GM12873 (cell line): ENCODE results near the gene SYNE4.

ENCODE experiments used
- TF ChIP-seq, protein P1 (sequence below): IDR thresholded peaks from 2 replicates; pipeline ENCODE4 v1.5.1; 2012; ENCODE audit warnings: low read depth, mild to moderate bottlenecking, moderate library complexity, low read length, control low read depth; ENCODE audit not compliant: insufficient read depth; ENCODE audit errors: missing control alignments

The SYNE4 gene

DNA sequence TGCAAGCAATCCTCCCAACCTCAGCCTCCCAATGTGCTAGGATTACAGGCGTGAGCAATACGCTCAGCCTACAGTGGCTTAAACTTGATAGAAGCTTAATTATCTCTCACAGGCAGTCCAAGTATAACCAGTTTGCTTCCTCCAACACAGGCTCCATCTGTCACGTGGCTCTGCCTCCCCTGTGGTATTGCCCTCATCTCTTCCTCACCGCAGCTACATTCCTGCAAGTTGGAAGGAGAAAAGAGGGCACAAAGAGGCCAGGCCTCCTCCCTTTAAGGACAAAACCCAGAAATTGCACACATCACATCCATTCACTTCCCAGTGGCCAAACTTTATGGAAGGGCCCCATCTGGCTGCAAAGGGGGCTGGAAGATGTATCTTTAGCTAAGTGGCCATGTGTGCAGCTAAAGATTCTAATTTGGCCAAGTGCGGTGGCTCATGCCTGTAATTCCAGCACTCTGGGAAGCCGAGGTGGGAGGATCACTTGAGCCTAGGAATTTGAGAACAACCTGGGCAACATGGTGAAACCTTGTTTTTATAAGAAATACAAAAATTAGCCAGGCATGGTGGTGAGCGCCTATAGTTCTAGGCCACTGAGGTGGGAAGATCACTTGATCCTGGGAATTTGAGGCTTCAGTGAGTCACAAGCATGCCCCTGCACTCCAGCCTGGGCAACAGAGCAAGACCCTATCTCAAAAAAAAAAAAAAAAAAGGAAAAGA lies 16.7 kb downstream of the SYNE4 start:
- TF ChIP-seq, protein P1, sequence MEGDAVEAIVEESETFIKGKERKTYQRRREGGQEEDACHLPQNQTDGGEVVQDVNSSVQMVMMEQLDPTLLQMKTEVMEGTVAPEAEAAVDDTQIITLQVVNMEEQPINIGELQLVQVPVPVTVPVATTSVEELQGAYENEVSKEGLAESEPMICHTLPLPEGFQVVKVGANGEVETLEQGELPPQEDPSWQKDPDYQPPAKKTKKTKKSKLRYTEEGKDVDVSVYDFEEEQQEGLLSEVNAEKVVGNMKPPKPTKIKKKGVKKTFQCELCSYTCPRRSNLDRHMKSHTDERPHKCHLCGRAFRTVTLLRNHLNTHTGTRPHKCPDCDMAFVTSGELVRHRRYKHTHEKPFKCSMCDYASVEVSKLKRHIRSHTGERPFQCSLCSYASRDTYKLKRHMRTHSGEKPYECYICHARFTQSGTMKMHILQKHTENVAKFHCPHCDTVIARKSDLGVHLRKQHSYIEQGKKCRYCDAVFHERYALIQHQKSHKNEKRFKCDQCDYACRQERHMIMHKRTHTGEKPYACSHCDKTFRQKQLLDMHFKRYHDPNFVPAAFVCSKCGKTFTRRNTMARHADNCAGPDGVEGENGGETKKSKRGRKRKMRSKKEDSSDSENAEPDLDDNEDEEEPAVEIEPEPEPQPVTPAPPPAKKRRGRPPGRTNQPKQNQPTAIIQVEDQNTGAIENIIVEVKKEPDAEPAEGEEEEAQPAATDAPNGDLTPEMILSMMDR, result no peak

DNA sequence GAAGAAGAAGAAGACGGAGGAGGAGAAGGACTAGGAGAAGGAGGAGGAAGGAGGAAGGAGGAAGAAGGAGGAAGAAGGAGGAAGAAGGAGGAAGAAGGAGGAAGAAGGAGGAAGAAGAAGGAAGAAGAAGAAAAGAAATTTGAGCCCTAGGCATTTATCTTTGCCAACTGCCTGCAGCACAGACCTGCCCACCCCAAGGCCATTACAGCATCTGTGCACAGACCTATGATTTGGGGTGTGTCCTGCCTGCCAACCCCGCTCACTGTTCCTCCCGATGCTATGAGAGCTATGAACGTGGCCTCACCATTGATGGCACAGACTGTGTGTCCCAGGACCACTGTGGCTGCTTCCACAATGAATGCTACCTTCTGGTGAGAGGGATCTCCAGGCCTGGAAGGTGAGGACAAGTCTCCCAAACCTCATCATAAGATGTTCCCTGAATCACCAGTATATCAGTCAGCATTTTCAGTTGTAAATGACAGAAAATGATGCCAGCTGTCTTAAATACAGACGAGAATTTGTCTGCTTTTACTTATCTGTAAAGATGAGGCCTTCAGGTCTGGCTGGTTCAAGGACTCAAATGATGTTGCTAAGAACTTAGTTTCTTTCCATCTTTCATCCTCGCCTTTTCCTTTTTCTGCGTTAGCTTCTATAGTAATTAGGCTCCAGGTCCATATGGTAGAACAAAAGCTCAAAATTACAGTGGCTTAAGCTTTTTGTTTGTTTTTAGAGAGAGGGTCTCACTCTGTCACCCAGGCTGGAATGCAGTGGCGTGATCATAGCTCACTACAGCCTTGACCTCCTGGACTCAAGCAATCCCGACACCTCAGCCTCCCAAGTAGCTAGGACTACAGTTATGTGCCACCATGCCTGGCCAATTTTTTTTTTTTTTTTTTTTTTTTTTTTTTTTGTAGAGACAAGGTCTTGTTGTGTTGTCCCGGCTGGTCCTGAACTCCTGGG lies 17.6 kb downstream of the SYNE4 start:
- TF ChIP-seq, protein P1, result no peak

DNA sequence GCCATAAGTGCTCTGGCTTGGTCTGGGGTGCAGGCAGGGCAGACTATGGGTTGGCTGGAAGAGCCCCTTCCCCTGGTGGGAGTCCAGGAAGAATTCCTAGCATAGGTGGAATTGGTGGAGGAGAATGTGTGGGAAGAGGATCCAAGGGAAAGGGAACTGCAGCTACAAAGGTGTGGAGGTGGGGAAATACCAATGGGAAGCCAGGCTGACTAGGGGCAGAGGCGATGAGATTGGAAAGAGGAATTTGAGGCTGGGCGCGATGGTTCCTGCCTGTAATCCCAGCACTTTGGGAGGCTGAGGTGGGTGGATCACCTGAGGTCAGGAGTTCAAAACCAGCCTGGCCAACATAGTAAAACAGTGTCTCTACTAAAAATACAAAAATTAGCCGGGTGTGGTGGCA lies 18.5 kb downstream of the SYNE4 start:
- TF ChIP-seq, protein P1, result no peak

DNA sequence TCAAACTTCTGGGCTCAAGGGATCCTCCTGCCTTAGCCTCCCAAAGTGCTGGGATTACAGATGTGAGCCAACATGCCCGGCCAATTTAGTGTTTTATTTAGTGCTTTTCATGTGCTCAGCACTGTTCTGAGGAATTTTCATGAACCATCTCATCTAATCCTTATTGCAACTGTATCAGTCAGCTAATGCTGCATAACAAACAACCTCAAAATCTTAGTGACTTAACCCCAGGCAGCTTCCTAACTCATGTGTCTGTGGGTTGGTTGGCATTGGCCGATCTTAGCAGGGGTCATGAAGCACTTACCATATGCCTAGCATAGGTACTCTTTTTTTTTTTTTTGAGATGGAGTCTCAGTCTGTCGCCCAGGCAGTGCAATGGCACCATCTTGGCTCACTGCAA lies 19.8 kb downstream of the SYNE4 start:
- TF ChIP-seq, protein P1, result no peak

DNA sequence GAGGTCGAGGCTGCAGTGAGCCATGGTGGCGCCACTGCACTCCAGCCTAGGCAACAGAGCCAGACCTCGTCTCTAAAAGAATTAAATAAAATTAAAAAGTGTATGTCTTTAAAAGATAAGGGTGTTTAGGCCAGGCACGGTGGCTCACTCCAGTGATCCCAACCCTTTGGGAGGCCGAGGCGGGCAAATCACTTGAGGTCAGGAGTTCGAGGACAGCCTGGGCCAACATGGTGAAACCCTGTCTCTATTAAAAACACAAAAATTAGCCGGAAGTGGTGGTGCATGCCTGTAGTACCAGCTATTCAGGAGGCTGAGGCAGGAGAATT lies 21.1 kb downstream of the SYNE4 start:
- TF ChIP-seq, protein P1, result no peak

DNA sequence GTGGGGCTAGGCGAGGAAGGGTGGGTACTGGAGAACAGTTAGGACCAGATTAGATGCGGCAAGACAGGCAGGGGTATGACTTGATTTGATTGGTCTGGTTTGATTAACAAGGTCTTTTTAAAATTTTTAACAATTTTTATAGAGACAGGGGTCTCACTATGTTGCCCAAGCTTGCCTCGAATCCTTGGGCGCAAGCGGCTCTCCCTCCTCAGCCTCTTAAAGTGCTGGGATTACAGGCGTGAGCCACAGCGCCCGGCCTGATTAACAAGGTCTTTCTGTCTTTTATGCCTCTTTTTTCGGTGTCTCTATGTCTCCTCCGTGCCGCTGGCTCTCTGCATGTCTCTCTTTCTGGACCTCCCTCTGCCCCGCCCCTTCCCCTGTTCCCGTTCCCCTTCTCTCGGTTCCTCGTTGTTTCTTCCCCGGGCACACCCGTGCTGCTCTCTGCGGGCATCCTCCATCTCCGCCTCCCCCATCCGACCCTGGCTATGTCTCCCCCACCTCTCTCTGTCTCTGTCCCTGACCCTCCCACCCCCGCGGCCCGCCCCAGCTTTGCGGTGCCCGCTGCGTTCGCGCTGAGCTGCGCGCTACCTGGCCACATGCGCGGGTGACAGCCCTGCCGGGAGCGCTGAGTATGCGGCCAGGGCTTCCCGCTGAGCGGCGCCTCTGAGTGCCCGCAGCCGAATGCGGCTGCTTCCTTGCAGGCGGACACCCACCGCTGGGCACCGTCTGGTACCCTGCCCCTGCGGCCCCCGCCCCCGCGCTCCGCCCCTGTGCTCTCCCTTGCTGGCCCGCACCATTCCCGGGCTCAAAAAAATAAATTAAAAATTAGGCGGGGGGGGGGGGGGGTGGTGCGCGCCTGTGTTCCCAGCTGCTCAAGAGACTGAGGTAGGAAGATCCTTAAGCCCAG lies 21.7 kb downstream of the SYNE4 start:
- TF ChIP-seq, protein P1, result no peak
